Upper lobe of left lung (tissue), 4 donors: ENCODE measurements around the gene DAZAP1.

Source experiments
- CTCF ChIP-seq, 6 experiments: fragments of 450-650 bp in 4 of 6; fragments of 200-600 bp in 2 of 6; sonication (generic) in 2 of 6; IDR thresholded peaks; one replicate each; pipeline ENCODE4 v1.5.1; 2016 to 2019; ENCODE audit warnings: antibody characterized with exemption in 6 of 6
- POLR2AphosphoS5 ChIP-seq, 2 donors: sonication (generic); formaldehyde crosslinking; IDR thresholded peaks; one replicate each; pipeline ENCODE4 v1.5.1; 2017; ENCODE audit warnings: antibody characterized with exemption in 2 of 2

DNA sequence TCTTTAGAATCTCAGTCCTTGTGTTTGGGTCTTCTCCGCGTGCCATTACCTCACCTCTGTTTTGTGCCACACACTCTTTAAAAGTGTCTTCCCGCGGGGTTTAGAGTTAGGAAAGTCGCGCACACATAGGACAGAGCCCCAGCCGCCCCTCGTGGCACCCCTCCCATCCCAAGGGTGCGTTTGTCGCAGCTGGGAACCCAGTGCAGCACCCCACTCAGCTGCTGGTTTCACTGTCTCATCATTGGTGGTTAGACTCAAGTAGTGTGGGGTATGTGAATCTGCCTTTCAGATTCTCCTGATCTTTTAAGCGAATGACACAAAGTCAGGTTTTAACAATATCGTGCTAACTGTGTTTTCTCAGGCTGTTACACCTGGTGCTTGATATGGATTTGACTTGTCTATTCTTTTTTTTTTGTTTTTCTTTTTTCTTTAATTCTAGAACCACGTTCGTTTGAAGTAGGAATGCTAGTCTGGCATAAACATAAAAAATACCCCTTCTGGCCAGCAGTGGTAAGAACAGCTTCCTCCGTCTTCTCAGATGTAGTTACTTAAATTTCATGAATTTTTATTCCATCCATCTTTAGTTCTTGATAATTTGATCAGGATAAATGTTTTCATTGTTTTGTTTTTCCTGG, 43.2 kb upstream of the DAZAP1 start:
- peak in 2 of 6 experiments; percentile 9 to 26 for TF ChIP-seq CTCF (IDR thresholded peaks at IDR 0.05)
- TF ChIP-seq POLR2AphosphoS5 (IDR thresholded peaks at IDR 0.05): no peak
